Bone marrow (tissue), 2 donors: ENCODE results near the gene CDHR2.

Source experiments
- DNase-seq, 2 donors: peaks; one replicate each; lab custom pipeline; 2025; lab: John Stamatoyannopoulos, UW

Gene CDHR2

DNA sequence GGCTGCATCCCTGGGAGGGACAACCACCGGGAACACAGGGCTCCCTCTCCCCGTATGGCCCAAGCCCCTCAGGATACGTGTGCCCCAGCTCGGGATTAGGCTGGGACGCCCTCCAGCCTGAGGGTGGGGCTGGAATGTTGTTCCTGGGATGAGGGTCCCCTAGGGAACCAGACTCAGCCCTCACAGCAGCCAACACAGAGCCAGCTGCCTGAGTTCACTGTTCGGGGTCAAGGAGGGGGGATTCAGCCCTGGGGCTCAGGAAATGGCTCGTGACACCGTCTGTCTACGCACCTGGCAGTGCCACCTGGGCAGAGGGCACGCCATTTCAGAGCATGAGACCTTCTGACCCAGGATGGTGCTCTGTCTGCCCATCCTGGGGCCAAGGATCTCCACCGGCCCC is 20.8 kb upstream of the CDHR2 start:
- no peak for DNase-seq

DNA sequence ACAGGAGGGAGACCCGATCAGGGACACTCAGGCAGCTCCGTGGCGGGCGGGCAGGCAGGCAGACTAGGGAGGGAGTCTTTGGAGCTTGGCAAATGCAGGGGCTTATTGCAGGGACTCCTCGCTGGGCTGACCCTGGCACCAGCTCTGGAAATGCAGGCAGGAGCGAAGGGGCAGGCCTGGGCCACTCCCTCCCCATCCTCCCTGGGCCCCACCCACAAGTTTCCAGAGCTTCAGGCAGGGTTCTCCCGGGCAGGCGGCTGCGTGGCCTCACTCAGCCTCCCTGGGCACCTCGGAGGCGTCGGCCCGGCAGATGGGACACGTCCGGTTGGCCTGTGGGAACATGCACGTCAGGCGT is 20.4 kb upstream of the CDHR2 start:
- no peak for DNase-seq

DNA sequence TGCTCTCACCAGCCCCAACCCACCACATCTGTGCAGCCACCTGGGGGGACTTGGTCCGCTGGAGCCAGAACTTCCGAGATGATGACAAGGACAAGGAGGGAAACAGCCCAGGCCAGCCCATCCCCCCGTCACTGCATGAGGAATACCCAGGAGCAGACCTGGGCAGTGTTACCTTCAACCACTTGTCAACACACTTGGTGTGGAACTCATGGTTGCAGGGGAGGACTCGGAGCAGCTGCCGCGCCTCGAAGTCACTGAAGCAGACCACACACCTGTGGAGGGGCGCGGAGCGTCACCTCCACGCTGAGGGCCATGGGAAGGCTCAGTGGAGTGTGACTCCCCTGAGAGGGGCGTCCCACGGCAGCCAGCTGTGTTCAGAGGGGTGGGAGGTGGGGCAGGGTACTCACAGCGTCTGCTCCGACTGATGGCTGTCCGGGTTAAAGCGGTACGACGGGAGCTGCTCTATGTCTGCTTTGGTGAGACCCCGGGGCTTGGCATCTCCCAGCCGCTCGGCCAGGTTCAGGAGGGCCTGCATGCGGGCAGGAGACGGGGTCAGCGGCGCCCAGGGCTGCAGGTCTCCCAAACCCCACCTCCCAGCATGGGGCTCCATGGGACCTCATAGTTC is 19.9 kb upstream of the CDHR2 start:
- no peak for DNase-seq

DNA sequence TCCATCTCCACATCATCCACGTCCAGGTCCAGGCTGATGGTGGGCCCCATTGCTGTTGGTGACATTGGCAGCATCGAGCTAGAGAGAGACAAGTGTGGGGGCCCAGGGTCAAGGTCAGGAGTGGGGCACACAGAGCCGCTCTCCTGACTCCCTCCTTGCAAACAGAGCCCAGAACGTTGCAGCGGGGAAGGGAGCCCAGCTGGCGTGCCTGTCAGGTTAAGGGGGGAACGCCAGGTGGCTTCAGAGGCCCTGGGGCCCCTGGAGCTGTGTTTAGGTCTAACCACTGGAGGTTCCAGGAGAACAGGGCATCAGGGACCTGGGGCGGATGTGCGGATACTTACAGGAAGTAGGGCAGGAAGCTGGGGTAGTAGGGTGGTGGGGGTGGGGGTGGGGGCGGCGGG is 19.4 kb upstream of the CDHR2 start:
- DNase-seq: peak in 1 of 2 donors; percentile 47

DNA sequence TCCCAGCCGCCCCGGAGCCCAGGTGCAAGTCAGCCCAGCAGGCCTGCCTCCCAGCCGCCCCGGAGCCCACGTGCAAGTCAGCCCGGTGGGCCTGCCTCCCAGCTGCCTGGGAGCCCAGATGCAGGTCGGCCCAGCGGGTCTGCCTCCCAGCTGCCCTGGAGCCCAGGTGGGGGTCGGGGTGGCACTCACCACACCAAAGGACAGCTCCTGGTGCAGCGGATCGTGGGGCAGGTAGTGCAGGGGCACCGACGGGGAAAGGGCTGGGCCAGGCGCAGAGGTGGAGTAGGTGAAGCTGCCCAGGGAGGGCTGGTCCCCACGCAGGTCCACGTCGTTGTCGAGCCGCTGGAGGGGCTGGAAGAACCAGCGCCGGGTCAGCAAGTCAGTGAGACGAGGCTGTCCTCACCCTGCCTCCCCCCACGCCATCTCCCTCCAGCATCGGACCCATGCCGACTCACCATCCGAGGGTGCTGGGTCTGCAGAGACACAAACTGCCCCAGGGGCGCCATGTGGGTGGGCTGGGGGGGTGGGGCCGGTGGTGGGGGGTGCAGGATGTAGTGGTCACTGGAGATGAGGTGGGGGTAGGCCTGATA is 18.7 kb upstream of the CDHR2 start:
- DNase-seq: no peak

DNA sequence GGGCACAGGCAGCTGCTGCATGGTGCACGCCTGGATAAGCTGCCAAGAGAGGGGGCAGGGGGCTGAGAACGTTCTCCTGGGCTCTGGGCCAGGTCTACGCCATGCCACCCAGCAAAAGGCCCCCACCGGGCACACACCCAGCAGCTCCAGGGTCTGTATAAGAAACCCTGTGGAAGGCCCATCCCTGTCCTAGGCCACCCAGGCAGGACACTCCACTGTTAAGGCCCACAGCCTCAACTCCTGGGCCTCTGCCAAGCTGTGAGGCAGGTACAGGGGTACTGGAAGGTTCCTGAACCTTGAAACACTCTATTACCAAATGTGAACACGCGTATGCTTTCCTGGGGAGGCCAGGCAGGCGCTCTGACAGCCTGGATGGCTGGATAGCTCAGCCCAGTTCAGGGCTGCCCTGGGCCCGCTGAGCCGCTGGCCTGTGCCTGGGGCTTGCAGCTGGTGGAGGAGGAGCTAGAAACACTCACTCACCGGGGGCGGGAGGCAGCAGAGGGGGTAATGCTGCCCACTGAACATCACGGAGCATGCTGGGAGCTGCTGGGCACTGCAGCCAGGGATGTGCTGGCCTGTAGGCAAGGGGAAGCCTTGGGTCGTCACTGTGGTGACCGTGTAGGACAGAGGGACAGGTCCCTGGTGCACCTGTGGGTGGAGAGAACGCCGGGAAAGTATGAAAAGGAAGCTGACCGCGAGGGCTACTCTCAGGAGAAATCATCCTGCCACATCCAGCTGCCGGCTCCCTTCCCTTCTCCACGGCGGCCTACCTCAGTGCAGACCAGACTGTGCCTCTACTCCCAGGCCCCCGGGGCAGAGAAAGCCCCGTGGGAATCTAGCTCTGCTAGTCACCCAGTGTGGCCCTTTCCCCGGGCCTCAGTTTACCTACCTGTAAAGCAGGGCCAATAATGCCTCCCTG is 17.9 kb upstream of the CDHR2 start:
- no peak for DNase-seq

DNA sequence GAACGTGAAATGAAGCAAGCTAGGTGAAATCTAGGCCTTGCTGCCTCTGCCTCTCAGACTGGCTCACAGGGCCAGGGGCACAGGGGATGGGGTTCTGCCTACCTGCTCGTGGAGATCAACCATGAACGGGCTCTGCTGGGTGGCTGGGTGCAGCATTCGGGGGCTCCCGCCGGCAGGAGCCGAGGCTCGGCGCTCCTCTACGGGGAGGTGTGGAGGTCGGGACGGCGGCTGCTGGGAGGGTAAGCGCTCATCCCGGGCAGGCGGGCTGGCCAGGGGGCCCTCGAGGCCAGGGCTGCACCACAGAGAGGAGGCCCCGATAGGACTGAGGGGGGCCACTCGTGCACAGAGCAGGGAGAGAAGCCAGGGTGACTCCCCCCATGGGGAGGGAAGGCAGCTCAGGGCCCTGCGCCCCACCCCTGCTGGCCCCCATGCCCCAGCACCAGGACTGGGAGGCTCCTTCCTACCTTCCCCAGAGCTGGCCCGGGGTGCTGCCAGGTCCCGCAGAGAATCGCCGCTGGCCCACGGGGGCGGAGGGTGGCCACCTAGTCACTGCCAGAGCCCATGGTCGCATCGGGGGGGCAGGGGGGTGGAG is 17.1 kb upstream of the CDHR2 start:
- DNase-seq: no peak

DNA sequence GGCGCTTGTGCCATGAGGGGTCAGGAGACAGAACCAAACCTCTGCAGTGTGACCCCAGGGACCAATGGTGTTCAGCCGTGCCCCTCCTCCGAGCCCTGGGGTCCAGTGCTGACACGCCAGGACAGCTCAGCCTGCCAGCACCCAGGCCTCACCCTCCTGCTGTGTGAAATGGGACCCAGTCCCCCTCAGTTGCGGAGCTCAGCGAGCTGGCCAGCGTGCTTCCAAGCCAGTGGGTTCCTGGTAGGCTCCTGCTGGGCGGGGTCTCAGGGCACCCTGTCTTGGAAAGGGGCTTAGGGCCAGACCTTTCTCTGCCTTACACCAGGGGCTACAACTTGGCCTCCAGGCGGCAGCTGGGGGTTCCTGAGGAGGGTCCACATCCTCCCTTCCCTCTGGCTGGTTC is 16.3 kb upstream of the CDHR2 start:
- no peak for DNase-seq

DNA sequence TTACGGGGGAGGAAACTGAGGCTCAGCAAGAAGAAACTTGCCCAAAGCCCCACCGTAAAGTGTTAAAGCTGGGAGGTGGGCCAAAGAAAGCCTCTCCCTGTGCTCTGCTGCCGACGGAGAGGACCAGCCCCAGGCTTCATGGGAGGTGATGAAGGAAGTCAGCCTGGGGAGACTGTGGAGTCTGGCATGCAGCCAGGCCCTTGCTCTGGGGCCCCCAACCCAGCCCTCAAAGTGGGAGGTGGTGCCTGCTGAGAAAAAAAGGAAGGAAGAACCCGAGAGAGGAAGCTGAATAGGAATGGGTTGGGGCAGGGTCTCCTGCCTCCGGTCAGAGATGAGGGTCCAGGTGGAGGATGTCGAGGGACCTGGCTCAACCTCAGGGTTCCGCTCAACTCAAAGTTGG is 15.8 kb upstream of the CDHR2 start:
- peak in 1 of 2 donors; percentile 66 for DNase-seq

DNA sequence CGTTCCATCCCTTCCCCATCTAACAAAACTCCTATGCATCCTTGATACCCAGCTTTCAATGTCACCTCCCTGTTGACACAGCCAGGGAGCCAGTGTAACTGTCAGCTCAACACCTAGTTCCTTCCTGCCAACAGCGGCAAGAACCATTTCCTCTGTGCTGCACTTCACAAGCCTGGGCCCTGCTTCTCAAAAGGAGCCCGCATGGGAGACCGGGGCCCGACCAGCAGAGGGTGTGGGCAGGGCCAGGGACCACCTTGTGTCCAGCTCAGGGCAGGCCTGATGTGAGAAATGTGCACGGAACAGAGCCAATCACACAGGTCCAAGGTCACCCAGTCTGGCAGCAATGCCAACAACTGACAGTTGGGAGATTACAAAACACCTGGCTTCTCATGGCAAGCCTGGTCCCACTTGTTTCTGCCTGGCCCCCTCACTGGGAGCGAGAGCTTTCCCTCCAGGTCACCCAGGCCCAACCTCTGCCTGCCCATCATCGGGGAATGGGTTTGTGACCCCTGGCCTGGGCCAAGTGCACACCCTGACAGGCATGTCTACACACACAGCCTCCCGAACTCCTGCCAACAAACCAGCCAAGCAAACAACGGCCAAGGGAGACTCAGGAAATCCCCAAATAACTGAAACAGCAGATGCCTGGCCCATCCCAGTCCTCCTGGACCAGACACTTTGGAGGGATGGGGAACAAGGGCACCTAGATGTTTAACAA is 15.1 kb upstream of the CDHR2 start:
- DNase-seq: no peak

DNA sequence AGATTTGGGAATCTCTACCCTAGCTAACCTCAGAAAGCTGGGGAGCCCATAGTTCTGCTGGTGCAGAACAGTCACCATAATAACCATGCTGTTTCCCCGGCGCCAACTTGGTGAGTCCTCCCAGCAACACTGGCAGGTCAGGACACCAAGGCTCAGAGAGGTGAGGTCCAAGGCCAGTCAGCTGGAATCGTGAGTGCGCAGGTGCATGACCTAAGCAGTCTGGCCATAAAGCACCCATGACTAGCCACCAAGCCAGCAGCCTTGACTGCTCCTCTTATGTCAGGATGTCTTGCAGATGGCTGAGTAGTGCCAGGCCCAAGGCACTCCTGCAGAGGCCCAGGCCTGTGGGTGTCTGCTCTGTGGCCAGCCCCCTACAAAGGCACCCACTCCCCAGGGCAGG is 14.5 kb upstream of the CDHR2 start:
- DNase-seq: no peak

DNA sequence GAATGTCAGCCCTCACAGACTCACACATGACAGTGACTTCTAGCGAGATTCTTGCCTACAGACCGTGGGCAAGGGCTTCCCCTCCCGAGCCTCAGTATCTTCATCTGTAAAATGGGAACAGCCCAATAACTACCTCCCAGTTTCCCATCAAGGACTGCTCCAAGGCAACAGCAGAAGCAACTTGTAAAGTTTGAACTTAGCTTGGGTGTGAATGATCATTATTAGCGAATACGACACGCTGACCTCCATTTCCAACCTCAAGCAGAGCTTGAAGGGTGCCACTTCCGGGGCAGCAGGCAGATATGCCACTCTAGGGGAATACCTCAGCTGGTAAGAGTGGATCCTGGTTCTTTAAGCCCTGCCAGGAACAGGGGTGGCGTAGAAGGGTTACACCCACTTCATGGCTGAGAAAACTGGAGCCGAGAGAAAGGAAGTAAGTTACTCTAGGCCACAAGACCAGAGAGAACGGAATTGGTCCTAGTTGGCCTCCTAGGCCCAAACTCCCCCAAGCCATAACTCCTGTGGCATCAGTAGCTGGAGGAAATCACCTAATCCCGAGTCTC is 14.0 kb upstream of the CDHR2 start:
- DNase-seq: no peak

DNA sequence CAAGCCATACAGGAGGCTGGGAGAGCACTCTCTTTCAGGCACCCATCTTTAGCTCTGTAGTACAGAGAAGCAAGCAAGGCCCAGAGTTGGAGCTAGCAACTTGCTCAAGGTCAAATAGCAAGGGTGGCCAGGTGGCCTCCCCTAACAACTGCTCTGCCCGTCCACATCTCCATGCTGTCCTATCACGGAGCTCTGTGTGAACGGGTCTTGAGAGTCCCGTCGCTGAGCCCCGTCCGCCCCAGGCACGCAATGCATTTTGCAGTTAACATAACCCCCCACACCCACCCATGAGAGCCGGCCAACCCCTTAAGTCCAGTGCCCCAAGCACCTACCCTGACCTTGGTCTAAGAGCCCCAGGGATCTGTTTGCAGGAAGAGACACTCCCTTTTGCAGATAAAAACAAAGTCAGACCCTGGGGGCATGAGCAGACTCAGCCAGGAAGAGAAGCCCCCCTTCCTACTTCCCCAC is 13.4 kb upstream of the CDHR2 start:
- DNase-seq: no peak

DNA sequence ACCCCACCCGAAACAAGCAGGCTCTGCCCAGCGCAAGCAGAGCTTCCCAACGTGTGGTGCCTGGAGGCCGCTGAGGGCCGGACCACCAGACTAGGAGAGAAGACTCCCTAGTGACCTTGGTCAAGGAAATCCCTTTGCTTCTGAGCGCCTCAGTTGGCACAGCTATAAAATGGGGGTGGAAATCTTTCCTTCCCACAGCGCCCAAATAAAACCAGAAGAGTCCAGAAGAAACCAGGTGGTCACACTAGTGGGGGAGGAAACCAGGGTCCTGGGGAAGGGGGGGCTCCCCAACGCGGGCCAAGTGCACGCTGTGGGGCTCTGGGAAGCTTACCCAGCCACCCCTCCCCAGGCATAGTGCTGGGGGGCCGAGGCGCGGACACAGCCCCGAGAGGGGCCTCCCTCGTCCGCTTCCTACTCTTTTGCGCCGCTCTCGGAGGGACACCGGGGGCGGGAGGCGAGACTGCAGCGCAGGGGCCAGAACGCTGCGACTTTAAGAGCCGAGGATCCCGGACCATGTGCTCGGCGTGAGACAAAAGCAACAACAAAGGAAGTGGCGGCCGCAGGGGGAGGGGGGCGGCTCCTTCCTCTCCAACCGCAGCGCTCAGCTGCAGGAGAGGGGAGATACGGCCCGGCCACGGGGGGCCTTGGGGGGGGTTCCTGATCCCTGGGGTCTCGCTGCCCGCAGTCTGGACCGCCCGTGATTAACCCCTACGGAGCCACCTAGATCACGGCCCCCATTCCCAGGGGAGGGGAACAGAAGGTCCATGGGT is 12.8 kb upstream of the CDHR2 start:
- peak; percentile 36 to 75 for DNase-seq

DNA sequence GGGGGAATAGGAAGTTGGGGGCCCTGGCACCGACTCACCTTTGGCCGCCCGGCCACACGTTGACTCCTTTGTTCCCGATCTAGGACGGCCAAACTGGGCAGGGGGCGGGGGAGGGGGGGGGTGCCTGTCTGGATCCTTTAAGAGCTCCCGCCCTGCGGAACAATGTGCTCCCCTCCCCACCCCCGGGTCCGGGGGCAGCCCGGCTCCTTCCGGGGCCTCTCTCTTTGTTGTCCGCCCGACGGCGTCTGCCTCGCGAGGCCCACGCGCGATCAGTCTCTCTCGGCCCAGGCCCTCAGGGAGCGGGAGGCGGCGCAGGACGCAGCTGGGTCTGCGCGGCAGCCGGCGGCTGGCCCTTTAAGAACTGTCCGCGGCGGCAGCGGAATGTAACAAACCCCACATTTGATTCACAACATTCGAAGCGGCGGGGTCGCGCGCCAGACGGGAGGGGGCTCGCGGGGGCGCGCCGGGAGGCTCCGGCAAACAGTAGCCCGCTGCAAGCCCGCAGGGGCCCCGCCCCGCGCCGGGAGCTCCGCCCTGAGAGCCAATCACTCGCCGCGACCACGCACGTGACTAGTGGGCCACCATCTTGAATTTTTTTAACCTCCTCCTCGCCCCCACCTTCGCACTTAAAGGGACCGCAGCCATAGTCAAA is 12.1 kb upstream of the CDHR2 start, which contains the start of gene RNF44:
Gene RNF44 (minus strand): TSS at position 501 of the 652 bp plus-strand sequence. CDS start 4,930 bp downstream, outside the sequence.
- DNase-seq: peak; percentile 92 to 96

DNA sequence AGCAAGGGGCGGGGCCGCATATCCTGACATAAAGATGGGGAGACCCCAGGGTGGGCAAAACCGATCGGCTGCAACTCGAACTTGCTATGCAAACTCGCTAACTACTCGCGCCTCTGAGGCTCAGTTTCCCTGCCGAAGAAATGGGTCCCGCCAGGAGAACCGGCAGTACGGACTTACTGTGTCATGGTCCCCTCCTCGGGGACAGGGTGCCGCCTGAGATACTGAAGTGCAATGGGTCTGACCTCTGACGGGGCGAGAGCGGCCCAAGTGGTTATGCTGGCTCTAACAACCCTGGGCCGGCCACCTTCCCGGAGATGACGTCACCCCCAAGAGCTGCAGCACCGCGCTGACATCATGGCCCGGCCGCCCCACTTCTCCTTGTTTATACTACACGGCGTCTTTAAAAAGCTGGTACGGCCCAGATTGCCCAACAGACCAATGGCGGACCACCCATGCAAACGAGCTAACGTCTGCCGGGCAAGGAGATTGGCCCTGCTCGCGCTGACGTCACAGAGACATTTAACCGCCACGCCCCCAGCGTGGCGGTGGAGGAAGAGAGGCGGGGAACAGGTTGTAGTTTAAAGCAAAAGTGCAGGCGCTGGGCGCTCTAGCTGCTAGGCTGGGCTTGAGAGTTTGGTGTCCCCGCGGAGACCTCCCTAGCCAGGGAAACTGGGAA is 11.4 kb upstream of the CDHR2 start:
- peak; percentile 92 to 99 for DNase-seq

DNA sequence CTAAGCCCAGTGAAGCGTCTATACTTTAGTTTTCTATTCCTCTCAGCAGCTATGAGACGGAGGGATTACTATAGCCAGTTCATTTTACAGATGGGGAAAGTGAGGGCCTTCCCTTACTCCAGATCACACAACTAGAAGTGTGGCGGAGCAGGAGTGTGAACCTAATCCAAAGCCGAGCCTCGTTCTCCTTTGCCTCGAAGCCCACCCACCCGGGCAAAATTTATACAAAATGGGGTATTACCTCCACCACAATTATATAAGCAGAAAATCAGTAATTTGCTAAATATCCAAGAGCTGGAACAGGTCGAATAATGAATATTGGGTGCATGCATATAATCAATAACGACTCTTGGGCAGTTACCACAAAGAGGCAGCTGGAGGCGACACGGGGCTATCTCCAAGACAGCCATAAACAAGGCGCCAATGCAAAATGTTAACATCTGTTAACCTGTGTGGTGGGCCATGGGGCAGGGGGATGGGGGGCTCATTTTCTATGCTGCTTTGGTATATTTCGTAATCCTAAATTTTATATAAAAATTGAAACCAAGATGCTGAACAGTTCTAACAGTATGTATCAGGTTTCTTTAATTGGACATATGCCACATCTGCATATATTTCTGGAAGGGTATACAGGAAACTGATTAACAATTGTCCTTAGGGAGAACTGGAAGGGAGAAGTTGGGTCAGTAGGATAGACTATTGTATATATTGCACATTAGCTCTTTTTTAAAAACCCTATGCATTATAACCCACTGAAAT is 10.7 kb upstream of the CDHR2 start:
- DNase-seq: no peak

DNA sequence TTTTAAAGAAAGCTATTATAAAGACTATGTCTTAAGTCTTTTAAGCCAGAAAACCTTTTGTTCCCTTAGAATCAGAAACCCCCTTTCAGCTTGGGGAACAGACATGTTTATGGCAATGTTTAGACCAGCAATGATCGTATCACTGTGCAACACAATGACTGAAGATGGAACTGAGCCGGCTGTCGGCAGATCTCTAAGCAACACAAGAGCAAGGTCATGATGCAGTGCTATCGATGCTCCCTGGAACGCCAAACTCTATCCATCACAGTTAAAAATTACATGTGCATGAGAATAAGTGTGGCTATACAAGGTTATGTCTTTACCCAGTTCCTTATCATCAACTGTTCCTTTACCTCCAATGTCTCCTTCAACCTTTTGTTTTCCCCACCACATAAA is 10.2 kb upstream of the CDHR2 start:
- no peak for DNase-seq

DNA sequence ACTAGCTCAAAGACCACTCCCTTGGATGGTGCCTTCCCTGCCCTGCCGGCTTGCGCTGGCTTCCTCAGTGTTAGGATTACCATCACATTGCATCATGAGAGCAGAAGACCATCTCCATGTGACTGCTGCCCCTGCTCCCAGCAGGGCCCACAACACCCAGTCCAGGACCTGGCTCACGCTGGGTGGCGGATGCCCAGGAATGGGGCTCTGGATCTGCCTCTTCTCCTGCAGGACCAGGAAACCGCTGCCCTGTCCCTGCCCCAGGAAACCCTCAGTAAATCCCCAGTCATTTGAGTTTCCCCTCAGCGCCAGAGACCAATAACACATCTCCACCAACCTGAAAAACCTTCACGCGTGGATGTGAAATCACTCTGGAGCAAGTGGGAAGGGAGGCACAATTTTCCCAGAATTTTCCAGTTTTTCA is 8.7 kb upstream of the CDHR2 start:
- DNase-seq: no peak
